ENCODE measurements around the gene SSX5. TPM values are rescaled to one million over a fixed set of nuclear protein-coding genes. Genes with fewer than 3 reads are reported as not detected.

Gene SSX5
- total RNA-seq: not detected in 2 replicates

GRCh38 chrX:48196745-48197201 lies at the start of gene SSX5:
TSS of gene SSX5 (minus strand) at chrX:48196795. CDS start at chrX:48195358, 1,437 bp downstream.

Small RNAs within 50 kb of the gene (small RNA-seq; reads per million reads assigned to genes)
- gene AC245047.3 (not detected), gene AC245047.7 (not detected), gene RNA5SP503 (not detected), gene RNU6-707P (not detected)

Other genes starting within 250 kb of the SSX5 start
- 3.9 and 5.4 TPM in 2 replicates for gene ZNF182, start 192.8 kb downstream of the SSX5 start, total RNA-seq
- not detected in 2 replicates for gene SPACA5, start 189.8 kb downstream of the SSX5 start, total RNA-seq
- gene ZNF630, start 125.2 kb downstream of the SSX5 start, total RNA-seq: 2.0 and 2.3 TPM in 2 replicates
- not detected in 2 replicates for gene SPACA5B, start 66.2 kb downstream of the SSX5 start, total RNA-seq
- not detected in 2 replicates for gene SSX1, start 58.6 kb upstream of the SSX5 start, total RNA-seq
- not detected in 2 replicates for gene SSX3, start 159.9 kb upstream of the SSX5 start, total RNA-seq
- not detected in 2 replicates for gene SSX4, start 186.7 kb upstream of the SSX5 start, total RNA-seq
- not detected in 2 replicates for gene SSX4B, start 215.2 kb upstream of the SSX5 start, total RNA-seq